ENCODE results near the gene TMSB4X. TPM values are rescaled to one million over a fixed set of nuclear protein-coding genes. Genes with fewer than 3 reads are reported as not detected.

Gene TMSB4X
- total RNA-seq, 1 donor from 2014 or later = 3,119 TPM

- H3K9me3 ChIP-seq = no peaks in the 10 kb centered on the region
- no peaks in the 10 kb centered on the region for H3K27me3 ChIP-seq
- H3K4me3 ChIP-seq = peak overlapping the region; percentile 13 to 18
- intact Hi-C loops (cut with DNase I) = no loop called here
- DNase-seq (ENCODE audit: extremely low spot score in 2 of 2) = no peak
- H3K4me1 ChIP-seq = peaks cover 17% of the 10 kb centered on the region
- no peaks in the 10 kb centered on the region for H3K36me3 ChIP-seq
- peak overlapping the region; percentile 80 for H3K27ac ChIP-seq
- peak in 1 of 2 donors; percentile 89 for TF ChIP-seq POLR2AphosphoS5 (IDR thresholded peaks at IDR 0.05; ENCODE audit: insufficient read depth in 1 of 2, low read depth in 1 of 2)
- no peak for TF ChIP-seq POLR2A (IDR thresholded peaks at IDR 0.05)
Measured at GRCh38 chrX:12949927-12950656, 24.8 kb upstream of the TMSB4X start.

DNA sequence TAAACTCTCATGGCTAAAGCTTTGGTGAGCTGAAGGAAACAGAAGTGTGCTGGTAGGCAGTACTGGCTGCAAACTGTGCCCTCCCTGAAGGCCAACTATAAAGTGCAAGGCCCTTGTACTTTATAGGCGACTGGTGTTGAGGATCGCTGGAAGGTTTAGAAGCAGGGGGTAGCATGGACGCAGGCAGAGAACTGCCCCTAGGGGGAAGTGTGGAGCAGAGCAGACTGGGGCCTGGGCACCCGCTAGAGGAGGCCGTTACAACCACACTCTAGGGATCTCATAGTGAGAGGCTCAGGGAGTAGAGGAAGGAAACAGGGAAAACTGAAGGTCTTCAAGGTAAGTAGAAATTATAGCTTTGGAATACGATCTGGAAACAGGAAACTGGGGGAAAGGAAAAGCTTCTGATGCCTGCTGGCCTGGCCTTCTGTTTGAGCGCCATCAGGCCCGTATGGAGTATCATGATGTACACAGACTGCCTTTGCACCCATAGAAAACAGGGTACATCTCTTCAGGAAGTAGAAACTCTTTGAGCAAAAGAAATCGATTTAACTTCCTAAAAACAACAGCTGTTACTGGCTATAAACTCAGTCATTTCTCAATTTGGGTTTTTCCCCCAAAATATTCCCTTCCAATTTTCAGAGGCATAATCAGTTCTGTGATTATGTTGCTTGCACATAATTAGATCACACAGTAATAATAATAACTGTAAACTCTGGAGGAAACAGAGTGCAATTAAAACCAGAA is 23.9 kb upstream of the TMSB4X start:
- TF ChIP-seq CTCF (IDR thresholded peaks at IDR 0.05) (peak in 1 of 3 experiments; percentile 11), POLR2AphosphoS5 (IDR thresholded peaks at IDR 0.05; ENCODE audit: insufficient read depth in 1 of 2, low read depth in 1 of 2) (no peak)
- Histone ChIP-seq H3K4me3 (no peak overlapping the region), H3K4me1 (peaks cover 27% of the 10 kb centered on the region), H3K27ac (peak overlapping the region; percentile 80), H3K27me3 (no peaks in the 10 kb centered on the region), H3K36me3 (no peaks in the 10 kb centered on the region), H3K9me3 (no peaks in the 10 kb centered on the region)
- DNase-seq (ENCODE audit: extremely low spot score in 2 of 2) = no peak
- intact Hi-C loops (cut with DNase I) = no loop called here

- no peaks in the 10 kb centered on the region for H3K36me3 ChIP-seq
- peaks cover 29% of the 10 kb centered on the region for H3K4me1 ChIP-seq
- intact Hi-C loops (cut with DNase I) = no loop called here
- no peak for DNase-seq (ENCODE audit: extremely low spot score in 2 of 2)
- no peaks in the 10 kb centered on the region for H3K9me3 ChIP-seq
- H3K27me3 ChIP-seq = no peaks in the 10 kb centered on the region
- TF ChIP-seq POLR2A (IDR thresholded peaks at IDR 0.05) (no peak), POLR2AphosphoS5 (IDR thresholded peaks at IDR 0.05; ENCODE audit: insufficient read depth in 1 of 2, low read depth in 1 of 2) (no peak), CTCF (IDR thresholded peaks at IDR 0.05) (no peak)
- peak overlapping the region; percentile 80 for H3K27ac ChIP-seq
- no peak overlapping the region for H3K4me3 ChIP-seq
Measured at GRCh38 chrX:12951595-12951975, 23.3 kb upstream of the TMSB4X start.

GRCh38 chrX:12953420-12953819 is 21.5 kb upstream of the TMSB4X start:
- TF ChIP-seq POLR2AphosphoS5 (IDR thresholded peaks at IDR 0.05; ENCODE audit: insufficient read depth in 1 of 2, low read depth in 1 of 2) (no peak), CTCF (IDR thresholded peaks at IDR 0.05) (no peak), POLR2A (IDR thresholded peaks at IDR 0.05) (no peak)
- Histone ChIP-seq H3K27me3 (no peaks in the 10 kb centered on the region), H3K4me3 (no peak overlapping the region), H3K36me3 (no peaks in the 10 kb centered on the region), H3K4me1 (peaks cover 19% of the 10 kb centered on the region), H3K9me3 (no peaks in the 10 kb centered on the region), H3K27ac (no peak overlapping the region)
- intact Hi-C loops (cut with DNase I) = no loop called here
- no peak for DNase-seq (ENCODE audit: extremely low spot score in 2 of 2)

GRCh38 chrX:12954376-12954775 is 20.5 kb upstream of the TMSB4X start:
- TF ChIP-seq POLR2AphosphoS5 (IDR thresholded peaks at IDR 0.05; ENCODE audit: insufficient read depth in 1 of 2, low read depth in 1 of 2) (no peak), CTCF (IDR thresholded peaks at IDR 0.05) (no peak), POLR2A (IDR thresholded peaks at IDR 0.05) (no peak)
- no peak for DNase-seq (ENCODE audit: extremely low spot score in 2 of 2)
- H3K9me3 ChIP-seq = no peaks in the 10 kb centered on the region
- no peaks in the 10 kb centered on the region for H3K27me3 ChIP-seq
- no peak overlapping the region for H3K27ac ChIP-seq
- no peaks in the 10 kb centered on the region for H3K36me3 ChIP-seq
- H3K4me3 ChIP-seq = no peak overlapping the region
- intact Hi-C loops (cut with DNase I) = no loop called here
- H3K4me1 ChIP-seq = peaks cover 19% of the 10 kb centered on the region
